K562 (cell line): ENCODE data around the gene SCYL1. TPM values are rescaled to one million over a fixed set of nuclear protein-coding genes. Genes with fewer than 3 reads are reported as not detected.

ENCODE experiments used
- ATF1 ChIP-seq, 2 experiments: fragments of 450-650 bp in 1 of 2; IDR thresholded peaks; 2 replicates each; pipeline ENCODE4 v1.6.1; 2016; ENCODE audit warnings: missing compliant biosample characterization in 1 of 2, missing genetic modification characterization in 1 of 2
- CREB3 ChIP-seq: fragments of 450-650 bp; conservative IDR thresholded peaks from 2 replicates; pipeline ENCODE4 v1.6.1; 2016; ENCODE audit warnings: missing genetic modification characterization, low read depth, mild to moderate bottlenecking, missing compliant biosample characterization, moderate library complexity
- ETS1 ChIP-seq: conservative IDR thresholded peaks from 2 replicates; pipeline ENCODE4 v1.6.1; 2011; ENCODE audit warnings: low read depth, mild to moderate bottlenecking, low read length; ENCODE audit not compliant: control insufficient read depth
- LCOR ChIP-seq: sonication (generic); formaldehyde crosslinking; IDR thresholded peaks from 2 replicates; pipeline ENCODE4 v1.8.0; 2022; ENCODE audit warnings: mild to moderate bottlenecking, missing genetic modification reagents
- NELFE ChIP-seq: IDR thresholded peaks from 2 replicates; pipeline ENCODE4 v1.6.1; 2011; ENCODE audit warnings: mild to moderate bottlenecking; ENCODE audit not compliant: insufficient read depth, insufficient read length
- RAD21 ChIP-seq, 2 experiments: fragments of 250-450 bp in 1 of 2; fragments of 450-650 bp in 1 of 2; sonication (Bioruptor Pico) in 1 of 2; formaldehyde crosslinking in 1 of 2; IDR thresholded peaks in 1 of 2; conservative IDR thresholded peaks in 1 of 2; 2 replicates each; pipeline versions ENCODE4 v1.4.0 to v1.8.0; 2020 to 2022; ENCODE audit warnings: mild to moderate bottlenecking in 2 of 2, moderate library complexity in 1 of 2
- UBTF ChIP-seq, 2 experiments: IDR thresholded peaks; 2 replicates each; pipeline ENCODE4 v1.6.1; 2012; ENCODE audit warnings: improper control_type of control experiment in 2 of 2, low read depth in 2 of 2, low read length in 2 of 2, borderline replicate concordance in 1 of 2
- ZC3H11A ChIP-seq: IDR thresholded peaks from 2 replicates; pipeline ENCODE4 v1.6.1; 2012; ENCODE audit warnings: low read depth, low read length, improper control_type of control experiment
- ZC3H8 ChIP-seq: fragments of 450-650 bp; IDR thresholded peaks from 2 replicates; pipeline ENCODE4 v1.6.1; 2017
- ZNF3 ChIP-seq: fragments of 250-450 bp; sonication (Bioruptor Pico); IDR thresholded peaks from 2 replicates; pipeline ENCODE4 v1.5.0; 2021; ENCODE audit warnings: mild to moderate bottlenecking, moderate library complexity
- polyA plus RNA-seq, 8 experiments: library from polyadenylated mRNA; depleted of rRNA in 4 of 8; stranded (reverse) in 5 of 8; unstranded in 3 of 8; fragments of >200 nt; fragmentation: Nextera tagmentation in 2 of 8; fragmentation: Illumina TruSeq in 1 of 8; extraction: Ambion mirVana in 2 of 8; extraction: Trizol in 1 of 8; gene quantifications; 2 replicates each; pipeline versions ENCODE4 v1.2.1 to v1.2.3, GENCODE V29; 2011 to 2014; ENCODE audit warnings: inconsistent platforms in 1 of 8, missing spikeins in 1 of 8
- total RNA-seq, 7 experiments: library from RNA; depleted of rRNA in 6 of 7; stranded (reverse); fragments of >200 nt in 6 of 7; fragmentation: Illumina TruSeq in 2 of 7; extraction: Trizol in 2 of 7; gene quantifications; 2 replicates each; pipeline versions ENCODE4 v1.2.1 to v1.2.3, GENCODE V29; 2011 to 2021; ENCODE audit warnings: low replicate concordance in 1 of 7
- TF ChIP-seq, protein P1 (sequence below): fragments of 200-400 bp; formaldehyde crosslinking; IDR thresholded peaks from 2 replicates; pipeline ENCODE4 v1.6.1; 2017; ENCODE audit warnings: mild to moderate bottlenecking, low read depth, low read length, moderate library complexity
- TF ChIP-seq, protein P2 (sequence below): fragments of 250-450 bp; sonication (Bioruptor Pico); IDR thresholded peaks from 2 replicates; pipeline ENCODE4 v1.5.1; 2021; ENCODE audit warnings: mild to moderate bottlenecking

SCYL1 gene
- total and polyA plus RNA-seq, 9 of the 15 experiments (the other 6 are each of a cell fraction or from before 2014, with no cell fraction given): 1.9 to 145 (median 57.6) TPM

DNA sequence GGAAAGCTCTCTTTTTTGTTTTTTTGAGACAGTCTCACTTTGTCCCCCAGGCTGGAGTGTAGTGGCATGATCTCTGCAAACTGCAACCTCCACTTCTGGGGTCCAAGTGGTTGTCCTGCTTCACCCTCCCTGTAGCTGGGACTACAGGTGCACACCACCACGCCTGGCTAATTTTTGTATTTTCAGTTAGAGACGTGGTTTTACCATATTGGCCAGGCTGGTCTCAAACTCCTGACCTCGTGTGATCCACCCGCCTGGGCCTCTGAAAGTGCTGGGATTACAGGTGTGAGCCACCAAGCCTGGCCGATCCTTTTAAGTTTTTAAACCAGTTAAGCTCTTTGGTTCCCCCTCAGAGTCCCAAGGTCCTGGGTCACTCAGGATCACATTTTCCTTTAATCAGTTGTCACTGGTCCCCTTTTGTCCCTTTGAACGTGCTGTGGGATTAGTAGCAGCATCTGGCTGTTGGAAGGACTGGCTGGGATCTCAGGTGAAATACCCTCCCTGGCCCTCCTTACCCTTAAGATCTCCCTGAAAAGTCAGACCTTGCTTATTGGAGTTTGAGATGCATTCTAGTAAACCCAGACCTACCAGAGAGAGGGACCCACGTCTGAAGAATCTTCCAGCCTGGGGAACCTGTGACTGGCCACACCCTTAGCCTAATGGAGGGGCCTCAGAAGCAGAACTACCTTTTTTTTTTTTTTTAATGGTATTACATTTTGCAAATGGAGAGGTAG is 17.9 kb upstream of the SCYL1 start (continued):
- TF ChIP-seq ETS1: peak; percentile 88
- no peak for TF ChIP-seq ATF1 (CRISPR knock-in tag; IDR thresholded peaks at IDR 0.05)
- TF ChIP-seq ATF1 (tag; IDR thresholded peaks at IDR 0.05): peak; percentile 51; the same call in 1 of the 2 replicates
- TF ChIP-seq NELFE: peak; percentile 62
- no peak for TF ChIP-seq ZC3H11A
- no peak for TF ChIP-seq CREB3 (tag)
- peak; percentile 14 to 42; a peak in 3 of 4 replicates for TF ChIP-seq RAD21 (CRISPR knock-in tag; conservative IDR thresholded peaks at IDR 0.05 in 1 of 2, IDR thresholded peaks at IDR 0.05 in 1 of 2)
- peak; percentile 85 for TF ChIP-seq ZNF3 (CRISPR knock-in tag)
- peak; percentile 97 for TF ChIP-seq LCOR (CRISPR knock-in tag)
- TF ChIP-seq, protein P1, sequence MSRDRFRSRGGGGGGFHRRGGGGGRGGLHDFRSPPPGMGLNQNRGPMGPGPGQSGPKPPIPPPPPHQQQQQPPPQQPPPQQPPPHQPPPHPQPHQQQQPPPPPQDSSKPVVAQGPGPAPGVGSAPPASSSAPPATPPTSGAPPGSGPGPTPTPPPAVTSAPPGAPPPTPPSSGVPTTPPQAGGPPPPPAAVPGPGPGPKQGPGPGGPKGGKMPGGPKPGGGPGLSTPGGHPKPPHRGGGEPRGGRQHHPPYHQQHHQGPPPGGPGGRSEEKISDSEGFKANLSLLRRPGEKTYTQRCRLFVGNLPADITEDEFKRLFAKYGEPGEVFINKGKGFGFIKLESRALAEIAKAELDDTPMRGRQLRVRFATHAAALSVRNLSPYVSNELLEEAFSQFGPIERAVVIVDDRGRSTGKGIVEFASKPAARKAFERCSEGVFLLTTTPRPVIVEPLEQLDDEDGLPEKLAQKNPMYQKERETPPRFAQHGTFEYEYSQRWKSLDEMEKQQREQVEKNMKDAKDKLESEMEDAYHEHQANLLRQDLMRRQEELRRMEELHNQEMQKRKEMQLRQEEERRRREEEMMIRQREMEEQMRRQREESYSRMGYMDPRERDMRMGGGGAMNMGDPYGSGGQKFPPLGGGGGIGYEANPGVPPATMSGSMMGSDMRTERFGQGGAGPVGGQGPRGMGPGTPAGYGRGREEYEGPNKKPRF: 0 out of 2 replicates have a peak, but pooled peaks have one; percentile 12
- TF ChIP-seq, protein P2, sequence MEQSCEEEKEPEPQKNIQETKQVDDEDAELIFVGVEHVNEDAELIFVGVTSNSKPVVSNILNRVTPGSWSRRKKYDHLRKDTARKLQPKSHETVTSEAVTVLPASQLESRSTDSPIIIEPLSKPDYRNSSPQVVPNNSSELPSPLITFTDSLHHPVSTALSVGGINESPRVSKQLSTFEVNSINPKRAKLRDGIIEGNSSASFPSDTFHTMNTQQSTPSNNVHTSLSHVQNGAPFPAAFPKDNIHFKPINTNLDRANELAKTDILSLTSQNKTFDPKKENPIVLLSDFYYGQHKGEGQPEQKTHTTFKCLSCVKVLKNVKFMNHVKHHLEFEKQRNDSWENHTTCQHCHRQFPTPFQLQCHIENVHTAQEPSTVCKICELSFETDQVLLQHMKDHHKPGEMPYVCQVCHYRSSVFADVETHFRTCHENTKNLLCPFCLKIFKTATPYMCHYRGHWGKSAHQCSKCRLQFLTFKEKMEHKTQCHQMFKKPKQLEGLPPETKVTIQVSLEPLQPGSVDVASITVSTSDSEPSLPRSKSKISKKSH (CRISPR knock-in tag): peak; percentile 95
- no peak for TF ChIP-seq ZC3H8
- TF ChIP-seq UBTF (IDR thresholded peaks at IDR 0.05; ENCODE audit: borderline replicate concordance in 1 of 2, low read depth in 2 of 2, low read length in 2 of 2): no peak
